LNCAP (cell line): Measurements from ENCODE around the gene EGFLAM.
A peak's percentile ranks its signal among the peaks of the same experiment; 100 is the strongest.

Experiments used
- TF ChIP-seq, protein P1 (sequence below): fragments of 450-650 bp; IDR thresholded peaks from 2 replicates; pipeline ENCODE4 v1.5.1; 2017; ENCODE audit warnings: mild to moderate bottlenecking

Gene EGFLAM

GRCh38 chr5:38253759-38254158, 4.6 kb upstream of the EGFLAM start:
- TF ChIP-seq, protein P1, sequence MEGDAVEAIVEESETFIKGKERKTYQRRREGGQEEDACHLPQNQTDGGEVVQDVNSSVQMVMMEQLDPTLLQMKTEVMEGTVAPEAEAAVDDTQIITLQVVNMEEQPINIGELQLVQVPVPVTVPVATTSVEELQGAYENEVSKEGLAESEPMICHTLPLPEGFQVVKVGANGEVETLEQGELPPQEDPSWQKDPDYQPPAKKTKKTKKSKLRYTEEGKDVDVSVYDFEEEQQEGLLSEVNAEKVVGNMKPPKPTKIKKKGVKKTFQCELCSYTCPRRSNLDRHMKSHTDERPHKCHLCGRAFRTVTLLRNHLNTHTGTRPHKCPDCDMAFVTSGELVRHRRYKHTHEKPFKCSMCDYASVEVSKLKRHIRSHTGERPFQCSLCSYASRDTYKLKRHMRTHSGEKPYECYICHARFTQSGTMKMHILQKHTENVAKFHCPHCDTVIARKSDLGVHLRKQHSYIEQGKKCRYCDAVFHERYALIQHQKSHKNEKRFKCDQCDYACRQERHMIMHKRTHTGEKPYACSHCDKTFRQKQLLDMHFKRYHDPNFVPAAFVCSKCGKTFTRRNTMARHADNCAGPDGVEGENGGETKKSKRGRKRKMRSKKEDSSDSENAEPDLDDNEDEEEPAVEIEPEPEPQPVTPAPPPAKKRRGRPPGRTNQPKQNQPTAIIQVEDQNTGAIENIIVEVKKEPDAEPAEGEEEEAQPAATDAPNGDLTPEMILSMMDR = no peak

- TF ChIP-seq, protein P1 = no peak
These were observed 884 bp upstream of the EGFLAM start for GRCh38 chr5:38257308-38258041.

- TF ChIP-seq, protein P1 = no peak
These were observed 379 bp upstream of the EGFLAM start for GRCh38 chr5:38258042-38258318.

- TF ChIP-seq, protein P1 = no peak
These were observed 876 bp downstream of the EGFLAM start for GRCh38 chr5:38259062-38259808.

GRCh38 chr5:38259809-38260160, 1.4 kb downstream of the EGFLAM start:
- TF ChIP-seq, protein P1 = no peak

DNA sequence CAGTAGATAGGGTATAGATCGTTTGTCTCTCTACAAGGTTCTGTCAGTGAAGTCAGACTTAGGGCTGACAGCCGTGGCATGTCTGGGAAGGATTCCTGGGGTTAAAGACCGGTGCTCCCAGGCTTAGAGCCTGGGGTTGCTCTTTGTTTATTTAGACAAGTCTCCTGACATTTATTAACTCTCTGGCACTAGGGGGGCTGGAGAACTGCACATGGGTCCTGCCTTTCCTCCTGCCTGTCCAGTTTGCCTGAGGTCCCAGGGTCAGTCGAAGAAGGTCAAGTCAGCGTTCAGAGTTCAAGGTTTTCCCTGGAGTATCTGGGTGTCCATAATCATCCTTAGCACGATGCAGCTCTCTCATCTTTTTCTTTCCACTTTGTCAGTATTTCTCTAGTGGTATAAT, 5.6 kb downstream of the EGFLAM start:
- TF ChIP-seq, protein P1 = no peak

GRCh38 chr5:38265546-38266179, 7.3 kb downstream of the EGFLAM start:
- TF ChIP-seq, protein P1 = peak; percentile 85
